Kasumi-1 (cell line): Measurements from ENCODE around the gene TMEFF2.

Experiments
- DNase-seq, 2 experiments: peaks; one replicate each; lab custom pipeline; 2025; lab: John Stamatoyannopoulos, UW

Gene TMEFF2

GRCh38 chr2:191965733-191966132 is 229.0 kb downstream of the TMEFF2 start:
- no peak for DNase-seq

DNA sequence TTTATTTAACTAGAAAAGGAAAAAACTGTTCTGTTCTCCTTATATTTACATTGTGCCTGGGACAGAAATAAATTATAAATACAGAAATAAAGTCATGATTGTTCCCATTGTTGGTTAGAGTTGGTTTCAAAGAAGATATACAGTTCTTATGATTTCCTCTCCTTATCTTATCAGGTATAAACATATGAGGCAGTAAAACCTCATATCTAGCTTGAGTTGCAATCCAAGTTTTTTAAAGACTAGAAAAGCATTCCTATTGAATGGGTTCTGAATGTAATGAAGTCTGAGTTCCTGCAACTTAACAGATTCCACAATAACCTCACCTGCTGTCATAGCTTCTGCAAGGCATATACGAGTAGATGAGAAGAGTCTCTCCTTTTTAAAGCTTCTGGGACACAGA is 233.2 kb downstream of the TMEFF2 start:
- DNase-seq: no peak

GRCh38 chr2:191959209-191959608 is 235.5 kb downstream of the TMEFF2 start:
- no peak for DNase-seq

GRCh38 chr2:191957996-191958860 is 236.5 kb downstream of the TMEFF2 start:
- DNase-seq: no peak

DNA sequence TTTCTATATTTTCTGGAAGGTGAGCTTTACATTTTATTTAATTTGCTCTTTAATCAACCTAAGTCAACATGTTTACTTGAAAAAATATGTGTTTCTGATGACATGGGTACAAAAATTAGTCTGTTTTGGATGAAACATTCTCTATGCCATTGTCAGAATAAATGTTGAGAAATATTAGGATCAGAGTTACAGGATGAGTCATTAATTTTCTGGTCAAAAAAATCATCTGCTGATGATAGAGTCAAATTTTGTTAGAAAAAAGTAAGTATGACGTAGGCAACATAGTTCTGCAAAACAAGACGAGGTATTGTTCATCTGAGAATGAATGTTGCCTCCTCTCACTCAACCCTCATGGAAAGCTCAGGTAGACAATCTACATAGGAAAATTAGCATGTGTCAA is 240.3 kb downstream of the TMEFF2 start:
- DNase-seq: no peak

DNA sequence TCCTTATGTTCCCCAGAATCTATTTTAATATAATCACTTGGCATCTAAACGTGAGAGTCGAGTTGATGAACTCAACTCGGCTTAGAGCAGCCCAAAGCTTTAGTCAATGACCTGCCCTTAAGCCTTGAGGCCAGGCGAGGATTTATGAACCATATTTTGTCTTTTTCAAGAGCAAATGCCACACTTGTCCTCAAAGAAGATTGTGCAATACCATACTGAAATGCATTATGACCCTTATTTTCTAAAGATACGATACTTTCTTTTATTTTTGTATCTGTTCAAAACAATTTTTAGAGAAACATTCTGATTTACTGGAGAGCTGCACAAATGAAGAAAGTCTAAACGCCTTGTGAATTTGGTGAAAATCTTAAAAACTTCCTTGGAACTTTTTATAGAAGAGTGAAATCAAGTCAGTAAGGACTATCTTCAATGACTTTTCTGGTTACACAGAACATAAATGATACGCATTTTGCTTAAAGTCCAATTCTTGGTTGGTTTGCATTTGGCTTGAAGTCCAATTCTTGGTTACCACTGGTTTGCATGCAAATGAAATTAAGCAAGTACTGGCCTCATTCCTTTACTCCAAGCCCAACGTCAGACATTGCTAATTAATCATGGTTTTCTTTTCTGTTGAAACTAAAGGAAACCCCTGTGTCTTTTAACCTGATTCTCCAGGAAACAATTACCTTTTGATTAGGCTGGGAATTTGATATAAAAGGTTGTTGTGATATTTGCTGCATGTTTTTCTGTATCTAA is 242.0 kb downstream of the TMEFF2 start:
- no peak for DNase-seq

- no peak for DNase-seq
Measured at GRCh38 chr2:191951832-191952231, 242.9 kb downstream of the TMEFF2 start.

DNA sequence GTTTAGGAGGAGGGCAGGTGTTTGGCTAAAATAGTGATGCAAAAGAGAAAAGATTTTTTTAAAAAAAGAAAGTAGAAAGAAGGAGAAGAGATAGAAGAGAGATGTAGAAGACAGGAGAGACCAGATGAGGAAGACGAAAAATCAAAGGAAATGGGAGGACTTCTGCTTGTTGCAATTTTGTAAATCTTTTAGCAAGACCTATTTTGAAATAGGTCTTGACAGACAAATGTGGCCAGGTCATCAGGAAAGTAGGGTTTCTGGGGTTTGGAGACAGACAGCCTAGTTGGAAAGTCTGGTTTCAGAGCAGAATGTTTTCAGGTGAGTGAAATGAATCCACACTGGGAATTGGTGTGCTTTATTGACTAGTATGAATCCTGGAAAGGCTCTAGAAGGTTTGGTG is 243.4 kb downstream of the TMEFF2 start:
- no peak for DNase-seq

GRCh38 chr2:191950132-191950874 is 244.4 kb downstream of the TMEFF2 start:
- DNase-seq: no peak

DNA sequence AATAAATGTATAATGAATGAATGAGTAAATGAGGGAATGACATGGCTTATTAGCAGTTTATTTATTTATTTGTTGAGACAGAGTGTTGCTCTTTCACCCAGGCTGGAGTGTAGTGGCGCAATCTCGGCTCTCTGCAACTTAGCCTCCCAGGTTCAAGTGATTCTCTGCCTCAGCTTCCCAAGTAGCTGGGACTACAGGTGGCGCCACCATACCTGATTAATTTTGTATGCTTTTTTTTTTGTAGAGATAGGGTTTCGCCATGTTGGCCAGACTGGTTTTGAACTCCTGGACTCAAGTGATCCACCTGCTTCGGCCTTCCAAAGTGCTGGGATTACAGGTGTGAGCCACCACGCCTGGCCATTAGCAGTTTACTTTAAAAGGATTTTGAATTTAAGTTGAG is 247.5 kb downstream of the TMEFF2 start:
- DNase-seq: no peak

DNA sequence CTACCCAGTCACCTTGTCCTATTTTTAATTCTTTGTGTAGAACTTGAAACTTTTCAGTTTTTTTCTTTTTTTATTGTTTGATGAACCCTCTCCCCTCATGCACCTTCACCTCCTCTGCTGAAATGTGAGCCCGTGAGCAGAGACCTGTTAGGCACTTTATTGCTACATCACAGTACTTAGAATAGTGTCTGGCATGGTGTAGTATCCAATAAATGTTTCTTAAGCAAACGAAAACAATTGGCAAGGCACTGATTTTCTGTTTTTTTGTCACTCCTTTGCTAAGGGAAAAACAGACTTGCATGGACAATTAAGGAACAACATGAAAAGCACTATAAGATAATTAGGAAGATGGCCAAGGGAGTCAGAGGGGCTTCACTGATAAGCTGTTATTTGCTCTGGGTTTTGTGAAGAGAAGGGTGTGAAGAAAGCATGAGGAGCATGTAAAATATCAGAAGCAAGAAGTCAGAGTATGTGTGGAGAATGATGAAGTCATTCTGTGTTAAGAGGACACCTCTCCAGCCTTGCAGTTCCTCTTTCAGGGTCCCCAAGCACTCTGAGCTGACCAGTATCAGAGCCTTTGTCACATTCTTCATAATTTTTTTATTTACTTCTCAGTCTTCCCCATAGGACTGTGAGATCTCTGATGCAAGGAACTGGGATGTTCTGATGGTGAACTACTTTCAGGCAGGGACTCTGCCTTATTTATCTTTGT is 248.1 kb downstream of the TMEFF2 start:
- DNase-seq: no peak

DNA sequence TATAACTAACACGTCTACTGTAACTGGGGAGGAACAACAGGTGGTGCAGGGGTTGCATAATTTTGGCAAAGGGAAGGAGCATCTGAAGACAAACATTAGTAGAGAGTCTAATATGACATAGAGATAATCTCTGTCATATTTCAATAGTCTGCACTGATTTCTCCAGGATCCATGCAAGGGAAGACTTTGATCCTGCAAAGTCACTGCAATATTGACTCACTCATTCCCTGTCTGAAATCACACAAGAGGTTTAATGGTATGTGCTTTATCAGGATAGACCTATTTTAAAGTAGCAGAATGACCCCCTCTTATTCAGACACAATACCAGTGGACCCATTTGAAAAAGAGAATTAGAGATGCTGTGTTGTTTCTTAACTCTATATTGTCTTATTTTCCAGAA is 249.1 kb downstream of the TMEFF2 start:
- no peak for DNase-seq

DNA sequence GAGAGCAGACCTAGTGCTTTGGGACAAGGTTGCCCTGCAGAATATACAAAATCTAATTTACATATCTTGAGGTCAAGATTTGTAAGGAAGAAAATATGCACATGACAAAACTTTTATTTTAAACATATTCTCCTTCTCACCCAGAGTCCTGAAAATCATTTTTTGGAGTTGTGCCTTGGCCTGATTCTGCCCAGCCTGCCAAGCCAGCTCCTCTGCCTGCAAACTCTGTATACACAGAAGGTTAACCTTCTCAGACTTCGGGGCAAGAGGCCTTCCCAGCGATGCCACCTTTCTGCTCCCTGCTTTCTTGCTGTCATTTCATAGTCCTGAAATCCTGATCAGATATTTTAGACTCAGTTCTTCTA is 252.0 kb downstream of the TMEFF2 start:
- no peak for DNase-seq

GRCh38 chr2:191942090-191942738 is 252.5 kb downstream of the TMEFF2 start:
- DNase-seq: no peak

DNA sequence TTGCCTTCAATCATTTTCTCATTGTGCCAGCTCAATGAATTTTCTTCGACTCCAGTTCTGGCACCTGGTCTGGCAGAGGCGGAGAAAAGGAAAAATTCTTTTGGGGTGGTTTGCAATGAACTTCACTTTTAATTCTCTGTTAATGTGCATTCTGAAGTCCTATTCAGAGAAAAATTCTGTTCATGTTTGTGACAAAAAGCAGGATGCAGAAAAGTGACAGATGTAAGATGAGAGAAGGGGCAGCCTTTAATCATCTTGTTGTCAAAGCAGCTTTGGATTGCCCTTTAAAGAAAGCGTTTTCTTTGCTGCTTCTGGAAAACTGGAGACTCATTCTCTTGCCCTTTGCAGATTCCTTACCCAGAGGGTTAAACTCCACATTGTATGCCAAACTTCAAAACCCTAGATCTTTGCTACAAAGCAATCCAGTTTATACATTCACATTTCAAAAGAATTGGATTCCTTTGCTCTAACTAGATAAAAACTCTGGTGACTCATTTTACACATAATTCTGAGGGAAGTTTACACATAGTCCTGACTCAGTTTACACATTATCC is 253.3 kb downstream of the TMEFF2 start:
- DNase-seq: no peak

DNA sequence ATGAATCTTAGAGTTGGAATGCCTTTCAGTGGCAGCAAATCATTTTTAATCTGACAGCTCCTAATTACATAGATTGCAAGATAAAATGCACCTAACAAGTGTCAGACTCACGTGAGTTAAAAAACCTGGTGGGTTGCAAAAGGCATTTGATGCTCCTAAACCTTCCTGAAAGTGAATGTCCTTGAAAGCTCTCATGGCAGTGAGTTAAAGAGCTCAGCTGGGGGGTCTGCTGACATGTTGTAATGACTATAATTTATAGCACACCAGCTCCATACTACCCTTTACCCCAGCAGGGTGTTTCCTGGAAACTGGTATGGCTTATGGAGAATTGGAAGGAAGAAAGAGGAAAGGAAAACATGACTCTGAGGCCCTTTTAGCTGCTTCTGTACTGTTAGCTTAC is 256.0 kb downstream of the TMEFF2 start:
- DNase-seq: no peak

DNA sequence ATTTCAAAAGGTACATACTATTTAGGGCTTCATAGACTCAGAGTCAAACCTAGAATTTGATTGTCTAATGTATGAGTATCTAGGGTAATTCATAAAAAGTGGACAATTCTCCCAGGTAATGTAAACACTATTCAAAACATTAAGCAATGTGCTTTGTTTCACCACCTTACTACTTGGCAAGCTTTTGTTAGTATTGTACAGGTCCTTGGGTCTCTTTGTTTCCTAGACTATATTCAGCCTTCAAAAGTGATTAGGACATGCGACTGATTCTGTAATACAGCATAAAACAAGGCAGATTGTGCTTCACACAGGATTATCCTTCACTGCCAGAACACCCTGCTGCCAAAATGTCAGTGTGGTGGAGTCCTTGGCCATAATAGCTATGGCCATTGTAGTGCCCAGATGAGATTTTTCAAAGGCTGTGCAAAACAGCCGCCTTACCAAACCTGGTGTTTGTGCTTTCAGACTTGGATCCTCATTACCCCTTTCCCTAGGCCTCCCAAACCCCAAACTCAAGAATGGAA is 257.8 kb downstream of the TMEFF2 start:
- DNase-seq: no peak

DNA sequence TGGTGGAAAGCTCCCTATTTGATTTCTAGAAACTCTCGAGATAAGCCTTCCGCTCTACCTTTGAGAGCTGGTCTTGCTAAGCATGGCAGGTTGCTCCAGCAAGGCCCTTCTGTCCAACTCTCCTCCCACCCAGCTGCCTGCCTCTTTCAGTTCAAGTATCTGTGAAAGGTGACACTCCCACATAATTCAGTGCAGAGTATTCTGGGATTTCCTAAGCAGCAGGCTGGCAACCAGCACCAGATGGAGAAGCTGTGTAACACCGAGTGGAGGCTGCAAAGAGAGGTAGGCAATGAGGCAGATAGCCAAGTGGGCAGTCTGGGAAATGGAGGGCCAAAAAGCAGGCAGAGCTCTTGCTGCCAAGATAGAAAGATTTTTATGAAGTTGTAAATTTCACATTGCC is 259.5 kb downstream of the TMEFF2 start:
- no peak for DNase-seq

DNA sequence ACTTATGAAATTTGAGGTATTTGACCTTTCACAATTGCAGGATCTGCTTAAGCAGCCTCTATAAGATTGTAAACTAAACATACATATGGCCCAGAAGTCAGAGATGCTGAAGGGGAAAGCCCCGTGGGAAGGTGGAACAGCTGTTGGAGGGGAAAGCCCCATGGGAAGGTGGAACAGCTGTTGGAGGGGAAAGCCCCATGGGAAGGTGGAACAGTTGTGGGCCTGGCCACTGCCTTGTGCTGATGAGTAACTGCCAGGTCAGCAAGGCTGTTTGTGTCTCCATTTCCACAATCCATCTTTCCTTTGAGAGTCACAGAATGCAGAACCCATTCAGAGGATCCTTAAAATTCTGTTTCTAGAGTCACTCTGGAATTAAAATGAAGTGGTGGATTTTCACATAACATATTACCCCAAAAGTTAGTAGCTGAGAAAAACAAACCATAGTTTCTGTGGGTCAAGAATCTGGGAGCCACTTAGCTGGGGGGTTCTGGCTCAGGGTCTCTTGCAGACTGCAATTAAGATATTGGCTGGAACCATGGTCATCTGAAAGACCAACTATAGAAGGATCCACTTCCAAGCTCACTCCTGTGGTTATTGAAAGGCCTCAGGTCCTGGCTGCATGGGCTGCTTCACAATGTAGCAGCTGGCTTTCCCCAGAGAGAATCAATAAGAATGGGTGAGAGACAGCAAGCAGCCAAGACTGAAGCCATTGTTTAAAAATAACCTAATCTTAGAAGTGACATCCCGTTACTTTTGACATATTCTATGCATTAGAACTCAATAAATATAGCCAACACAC is 261.2 kb downstream of the TMEFF2 start:
- DNase-seq: no peak

GRCh38 chr2:191932286-191932685 is 262.4 kb downstream of the TMEFF2 start:
- no peak for DNase-seq
